ENCODE results near the gene HMSD. TPM values are rescaled to one million over a fixed set of nuclear protein-coding genes. Genes with fewer than 3 reads are reported as not detected.

The HMSD gene
- total and polyA plus RNA-seq, 8 donors: 0.08 to 3.2 (median 0.33) TPM; not detected in 4

DNA sequence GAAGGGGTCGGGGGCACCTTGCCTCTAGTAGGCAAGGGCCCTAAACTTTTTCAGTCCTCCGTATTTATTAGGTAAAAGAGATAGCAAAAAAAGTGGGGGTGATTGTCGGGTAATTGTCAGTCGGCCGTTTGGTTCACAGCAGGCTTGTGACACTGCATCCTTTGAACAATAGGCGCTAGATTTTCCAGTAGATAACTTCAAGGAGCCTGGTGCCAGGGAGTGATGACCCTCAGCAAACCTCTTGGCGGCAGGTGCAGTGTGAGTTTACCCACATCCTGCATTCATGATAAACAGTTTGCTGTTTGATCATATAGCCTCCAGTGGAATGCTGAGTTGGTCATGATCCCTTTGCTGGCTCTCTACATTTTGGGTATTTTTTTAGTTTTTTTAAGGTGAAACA, 43.6 kb downstream of the HMSD start:
- no peak for FAIRE-seq
- no peak for ATAC-seq
- no peak overlapping the region for H3K4me3 ChIP-seq
- H3K4me1 ChIP-seq: no peaks in the 10 kb centered on the region
- 73 to 84% methylated on average over 7 of the region's 7 CpGs for WGBS, 2 donors
- no peaks in the 10 kb centered on the region for H3K36me3 ChIP-seq
- H3K9me3 ChIP-seq: no peaks in the 10 kb centered on the region
- no peaks in the 10 kb centered on the region for H3K27me3 ChIP-seq
- intact Hi-C loops (cut with DNase I): no loop called here
- H3K27ac ChIP-seq: no peak overlapping the region
- no peak for DNase-seq
- TF ChIP-seq, protein P1, sequence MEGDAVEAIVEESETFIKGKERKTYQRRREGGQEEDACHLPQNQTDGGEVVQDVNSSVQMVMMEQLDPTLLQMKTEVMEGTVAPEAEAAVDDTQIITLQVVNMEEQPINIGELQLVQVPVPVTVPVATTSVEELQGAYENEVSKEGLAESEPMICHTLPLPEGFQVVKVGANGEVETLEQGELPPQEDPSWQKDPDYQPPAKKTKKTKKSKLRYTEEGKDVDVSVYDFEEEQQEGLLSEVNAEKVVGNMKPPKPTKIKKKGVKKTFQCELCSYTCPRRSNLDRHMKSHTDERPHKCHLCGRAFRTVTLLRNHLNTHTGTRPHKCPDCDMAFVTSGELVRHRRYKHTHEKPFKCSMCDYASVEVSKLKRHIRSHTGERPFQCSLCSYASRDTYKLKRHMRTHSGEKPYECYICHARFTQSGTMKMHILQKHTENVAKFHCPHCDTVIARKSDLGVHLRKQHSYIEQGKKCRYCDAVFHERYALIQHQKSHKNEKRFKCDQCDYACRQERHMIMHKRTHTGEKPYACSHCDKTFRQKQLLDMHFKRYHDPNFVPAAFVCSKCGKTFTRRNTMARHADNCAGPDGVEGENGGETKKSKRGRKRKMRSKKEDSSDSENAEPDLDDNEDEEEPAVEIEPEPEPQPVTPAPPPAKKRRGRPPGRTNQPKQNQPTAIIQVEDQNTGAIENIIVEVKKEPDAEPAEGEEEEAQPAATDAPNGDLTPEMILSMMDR (IDR thresholded peaks at IDR 0.05): no peak

DNA sequence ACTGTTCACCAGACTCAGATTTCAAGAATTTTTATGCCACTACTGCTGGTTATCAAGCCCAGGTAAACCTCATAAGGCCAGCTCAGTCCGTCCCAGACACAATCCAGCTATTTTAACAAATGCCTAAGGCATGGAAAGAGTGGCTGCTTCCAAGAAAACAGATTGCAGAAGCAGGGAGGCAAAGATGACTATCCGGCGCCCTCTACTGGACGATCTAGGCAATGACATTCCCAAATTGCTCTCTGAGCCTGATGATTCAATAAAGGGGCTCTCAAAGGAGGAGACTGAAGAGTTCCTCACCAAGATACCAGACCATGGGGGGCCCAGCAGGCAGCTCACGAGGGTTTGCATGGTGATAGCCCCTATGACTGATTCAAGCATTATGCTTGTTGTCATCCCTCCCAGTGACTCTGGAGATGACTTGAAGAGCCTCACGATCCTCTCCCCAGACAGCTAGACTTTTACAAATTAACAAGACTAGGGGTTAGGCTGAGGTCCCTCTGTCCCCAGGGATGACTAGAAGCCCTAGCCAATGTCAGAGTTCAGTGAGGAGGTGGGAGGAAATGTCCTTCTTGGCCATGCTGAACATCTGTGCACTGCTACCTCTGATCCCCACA, 45.8 kb downstream of the HMSD start:
- Histone ChIP-seq H3K4me1 (peaks cover 0 to 6% (median 0%) of the 10 kb centered on the region in 3 donors), H3K9me3 (no peaks in the 10 kb centered on the region), H3K36me3 (no peaks in the 10 kb centered on the region), H3K27me3 (no peaks in the 10 kb centered on the region), H3K27ac (no peak overlapping the region), H3K4me3 (no peak overlapping the region)
- TF ChIP-seq, protein P1 (IDR thresholded peaks at IDR 0.05): peak; percentile 78 to 85 (median 84)
- WGBS, 2 donors: 17 to 20% methylated on average over 6 of the region's 6 CpGs
- intact Hi-C loops (cut with DNase I): no loop called here
- DNase-seq (peak in 2 of 6 donors; percentile 34 to 49), ATAC-seq (peak; percentile 48 to 83 (median 82)), FAIRE-seq (no peak)

DNA sequence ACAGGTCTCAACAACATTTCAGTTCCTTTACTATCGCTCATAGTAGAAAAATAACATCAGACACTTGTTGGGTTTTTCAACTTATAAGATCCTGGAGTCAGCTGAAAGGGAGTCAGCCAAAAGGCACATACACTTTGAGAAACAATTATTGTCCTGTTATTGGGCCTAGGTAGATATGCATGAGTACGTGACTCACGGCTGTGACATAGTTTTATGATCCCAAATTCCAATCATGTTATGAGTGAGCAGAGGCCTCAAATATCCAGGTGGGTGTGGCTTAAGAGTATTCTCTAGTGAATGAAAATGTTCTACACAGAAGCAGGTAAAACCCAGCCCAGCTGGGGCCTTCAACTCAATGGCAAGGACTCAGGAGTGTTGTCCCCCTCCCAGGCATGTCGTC, 47.9 kb downstream of the HMSD start:
- ATAC-seq (no peak), FAIRE-seq (no peak), DNase-seq (no peak)
- no peak overlapping the region for H3K4me3 ChIP-seq
- H3K9me3 ChIP-seq: no peaks in the 10 kb centered on the region
- H3K36me3 ChIP-seq: no peaks in the 10 kb centered on the region
- WGBS, 2 donors: 83 to 86% methylated on average over 4 of the region's 4 CpGs
- intact Hi-C loops (cut with DNase I): no loop called here
- H3K4me1 ChIP-seq: peaks cover 0 to 7% (median 0%) of the 10 kb centered on the region in 3 donors
- no peaks in the 10 kb centered on the region for H3K27me3 ChIP-seq
- TF ChIP-seq, protein P1 (IDR thresholded peaks at IDR 0.05): no peak
- H3K27ac ChIP-seq: no peak overlapping the region

DNA sequence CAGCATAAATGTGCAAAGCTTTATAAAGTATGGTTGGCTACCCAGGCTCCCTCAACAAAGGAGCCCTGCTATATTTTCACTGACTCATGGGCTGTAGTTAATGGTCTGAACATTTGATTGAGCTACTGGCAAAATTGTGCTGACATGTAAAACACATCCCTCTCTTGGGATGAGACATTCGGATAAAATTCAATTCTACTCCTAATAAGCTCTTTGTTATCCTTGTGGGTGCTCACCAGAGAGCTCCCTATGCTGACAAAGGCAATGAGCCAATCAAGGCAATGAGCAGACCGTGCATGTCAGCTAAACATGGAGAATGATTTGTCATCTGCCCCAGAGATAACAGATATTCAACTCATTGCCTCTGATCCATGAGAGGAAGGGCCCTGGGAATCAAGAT, 48.5 kb downstream of the HMSD start:
- no peak for FAIRE-seq
- H3K4me3 ChIP-seq: no peak overlapping the region
- no peaks in the 10 kb centered on the region for H3K9me3 ChIP-seq
- no peaks in the 10 kb centered on the region for H3K36me3 ChIP-seq
- WGBS, 2 donors: 70 to 80% methylated on average over 2 of the region's 2 CpGs
- DNase-seq: no peak
- TF ChIP-seq, protein P1 (IDR thresholded peaks at IDR 0.05): no peak
- ATAC-seq: no peak
- H3K4me1 ChIP-seq: peaks cover 0 to 7% (median 0%) of the 10 kb centered on the region in 3 donors
- no peaks in the 10 kb centered on the region for H3K27me3 ChIP-seq
- intact Hi-C loops (cut with DNase I): no loop called here
- H3K27ac ChIP-seq: no peak overlapping the region

DNA sequence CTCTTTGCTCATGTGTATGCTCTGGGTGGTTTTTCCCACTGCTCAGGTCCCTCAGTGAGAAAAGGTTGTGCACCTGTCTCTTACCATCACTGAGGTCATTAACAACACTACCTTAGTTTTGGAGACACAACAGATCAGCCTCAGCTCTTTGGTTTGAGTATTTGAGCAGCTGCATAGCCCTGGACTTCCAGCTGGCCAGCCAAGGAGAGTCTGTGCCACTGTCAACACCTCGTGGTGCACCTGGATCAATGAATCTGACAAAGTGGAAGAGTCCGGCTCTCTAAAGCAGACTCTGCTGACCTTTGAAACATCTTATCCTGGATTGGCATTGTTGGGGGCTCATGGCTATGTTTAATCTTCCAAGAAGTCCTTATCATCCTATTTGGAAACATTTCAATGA, 50.8 kb downstream of the HMSD start:
- DNase-seq (peak in 1 of 6 donors; percentile 63), FAIRE-seq (no peak), ATAC-seq (peak; percentile 52 to 92 (median 71))
- H3K4me1 ChIP-seq: peaks cover 0 to 7% (median 0%) of the 10 kb centered on the region in 3 donors
- no peaks in the 10 kb centered on the region for H3K36me3 ChIP-seq
- H3K27me3 ChIP-seq: no peaks in the 10 kb centered on the region
- intact Hi-C loops (cut with DNase I): no loop called here
- H3K27ac ChIP-seq: no peak overlapping the region
- 28 to 38% methylated on average over 2 of the region's 2 CpGs for WGBS, 2 donors
- TF ChIP-seq, protein P1 (IDR thresholded peaks at IDR 0.05): no peak
- H3K9me3 ChIP-seq: no peaks in the 10 kb centered on the region
- H3K4me3 ChIP-seq: no peak overlapping the region

Data from pancreas (tissue), 10 donors.